Testis (tissue), 2 donors: ENCODE results near the gene KCNB1.

ENCODE experiments used
- CTCF ChIP-seq, 3 experiments: fragments of 450-650 bp in 2 of 3; fragments of 200-600 bp in 1 of 3; sonication (generic) in 1 of 3; IDR thresholded peaks; one replicate each; pipeline ENCODE4 v1.5.1; 2016 to 2019; ENCODE audit warnings: antibody characterized with exemption in 3 of 3, mild to moderate bottlenecking in 2 of 3, moderate library complexity in 1 of 3
- POLR2A ChIP-seq: fragments of 450-650 bp; IDR thresholded peaks from one replicate; pipeline ENCODE4 v1.6.1; 2017; ENCODE audit warnings: antibody characterized with exemption, mild to moderate bottlenecking, moderate library complexity

DNA sequence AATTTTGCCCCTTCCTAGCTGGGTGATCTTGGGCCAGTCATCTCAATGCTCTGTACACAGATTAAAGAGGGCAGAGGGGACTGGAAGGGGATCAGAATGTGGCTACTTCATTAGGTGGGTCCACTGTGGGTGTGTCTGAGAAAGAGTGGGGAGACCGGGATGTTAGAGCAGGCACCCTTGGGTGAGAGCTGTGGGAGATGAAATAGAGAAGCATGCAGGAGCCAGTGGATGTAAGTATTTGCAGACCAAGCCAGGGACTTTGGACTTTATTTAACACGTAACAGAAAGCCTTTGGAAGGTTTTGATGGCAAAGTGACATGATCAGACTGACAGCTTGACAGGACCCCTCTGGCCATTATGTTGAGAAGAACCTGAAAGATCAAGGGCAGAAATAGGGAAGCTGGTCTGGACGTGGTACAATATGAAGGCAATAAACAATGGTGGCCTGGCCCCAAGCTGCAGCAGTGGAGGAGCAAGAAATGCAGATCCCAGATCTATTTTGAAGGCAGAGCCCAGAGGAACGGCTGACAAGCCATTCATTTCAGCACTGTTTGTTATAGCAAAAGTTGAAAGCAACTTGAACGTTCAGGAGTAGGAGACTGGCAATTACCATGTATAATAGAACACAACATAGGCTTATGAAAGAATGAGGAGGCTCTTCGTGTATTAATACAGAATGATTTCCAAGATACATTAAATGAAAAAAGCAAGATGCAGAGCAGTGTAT lies 122.1 kb downstream of the KCNB1 start:
- TF ChIP-seq CTCF (IDR thresholded peaks at IDR 0.05), result no peak
- no peak for TF ChIP-seq POLR2A
